GM12878 (cell line): ENCODE data around the gene CILP2. TPM values are rescaled to one million over a fixed set of nuclear protein-coding genes. Genes with fewer than 3 reads are reported as not detected.

Experiments
- ATAC-seq: fragments of 200-7000 bp; cut with Tn5 transposase; 3 replicates; pipeline ENCODE4 v1.9.1; 2020; ENCODE audit warnings: mild to moderate bottlenecking, moderate library complexity
- BruUV-seq: library from RNA; stranded (reverse); fragments of 400-500 nt; replicated peaks from 2 replicates; lab custom pipeline; 2021; lab: Mats Ljungman, UMichigan
- CTCF ChIA-PET: fragments of 300-600 bp; sonication (Branson Sonifier 250); formaldehyde crosslinking; extraction: SDS; loops from one replicate; lab custom pipeline; 2021; ENCODE audit warnings: inconsistent platforms; lab: Yijun Ruan, JAX
- POLR2A ChIA-PET: fragments of 350-600 bp; formaldehyde crosslinking; extraction: SDS; loops from one replicate; lab custom pipeline; 2021; ENCODE audit warnings: inconsistent platforms; lab: Charles Lee
- RAD21 ChIA-PET: fragments of 300-600 bp; sonication (Branson Sonifier 250); formaldehyde crosslinking; loops from one replicate; lab custom pipeline; 2023; ENCODE audit warnings: antibody characterized with exemption; ENCODE audit not compliant: unreplicated experiment; lab: Charles Lee
- SMC1A ChIA-PET: fragments of 300-600 bp; sonication (Branson Sonifier 250); formaldehyde crosslinking; loops from one replicate; lab custom pipeline; 2023; ENCODE audit not compliant: unreplicated experiment, uncharacterized antibody; lab: Charles Lee
- DNase-seq: peaks from one replicate; pipeline ENCODE4 v3.0.0-alpha.2; 2011; ENCODE audit warnings: low read depth, low spot score
- FAIRE-seq: peaks from 3 replicates; lab custom pipeline; 2011; peaks lifted over from hg19 to GRCh38; lab: Jason Lieb, UNC
- H2AFZ ChIP-seq: 2 replicates; pipeline ENCODE4 v1.6.0; 2011; ENCODE audit warnings: low read depth, low read length, control low read depth; ENCODE audit not compliant: control insufficient read depth
- H3K27ac ChIP-seq: 2 replicates; pipeline ENCODE4 v1.5.1; 2011; ENCODE audit warnings: control low read depth; ENCODE audit not compliant: control insufficient read depth, insufficient read depth
- H3K27me3 ChIP-seq, 2 experiments: replicated peaks in 1 of 2; 2 replicates each; pipeline versions ENCODE4 v1.6.0 to v1.6.1; 2011; ENCODE audit warnings: low read length in 1 of 2; ENCODE audit not compliant: control insufficient read depth in 2 of 2, insufficient read depth in 2 of 2
- H3K36me3 ChIP-seq, 2 experiments: 2 replicates each; pipeline ENCODE4 v1.5.1; 2011; ENCODE audit warnings: low read length in 1 of 2; ENCODE audit not compliant: control insufficient read depth in 2 of 2, insufficient read depth in 2 of 2
- H3K4me1 ChIP-seq: 2 replicates; pipeline ENCODE4 v1.6.1; 2011; ENCODE audit warnings: mild to moderate bottlenecking, low read length, moderate library complexity, mixed read lengths; ENCODE audit not compliant: control insufficient read depth, insufficient read depth
- H3K4me2 ChIP-seq: 2 replicates; pipeline ENCODE4 v1.6.0; 2011; ENCODE audit warnings: control low read depth; ENCODE audit not compliant: control insufficient read depth, insufficient read depth
- H3K4me3 ChIP-seq: fragments of 200-600 bp; sonication (generic); 2 replicates; pipeline ENCODE4 v1.5.1; 2016
- H3K79me2 ChIP-seq: 2 replicates; pipeline ENCODE4 v1.6.0; 2011; ENCODE audit warnings: low read length; ENCODE audit not compliant: control insufficient read depth, insufficient read depth
- H3K9ac ChIP-seq: 2 replicates; pipeline ENCODE4 v1.8.0; 2011; ENCODE audit warnings: low read length, control low read depth, mixed read lengths; ENCODE audit not compliant: control insufficient read depth, insufficient read depth
- H3K9me3 ChIP-seq: replicated peaks from 3 replicates; pipeline ENCODE4 v1.5.1; 2011; ENCODE audit warnings: mild to moderate bottlenecking, low read length; ENCODE audit not compliant: control insufficient read depth, insufficient read depth
- H4K20me1 ChIP-seq: 2 replicates; pipeline ENCODE4 v1.6.0; 2011; ENCODE audit not compliant: control insufficient read depth, insufficient read depth
- NFIC ChIP-seq: IDR thresholded peaks from 2 replicates; pipeline ENCODE4 v1.6.1; 2012; ENCODE audit warnings: low read depth, mild to moderate bottlenecking, inconsistent platforms, low read length, moderate library complexity
- POLR2A ChIP-seq: IDR thresholded peaks from 2 replicates; pipeline ENCODE4 v1.6.1; 2011; ENCODE audit warnings: low read depth, mild to moderate bottlenecking, low read length
- POU2F2 ChIP-seq: IDR thresholded peaks from 3 replicates; pipeline ENCODE4 v1.6.1; 2011; ENCODE audit warnings: low read depth, mild to moderate bottlenecking, low read length, borderline replicate concordance
- RCOR1 ChIP-seq: conservative IDR thresholded peaks from 2 replicates; pipeline ENCODE4 v1.6.1; 2012; ENCODE audit warnings: low read depth, low read length, improper control_type of control experiment
- SMARCA5 ChIP-seq: fragments of 450-650 bp; IDR thresholded peaks from 2 replicates; pipeline ENCODE4 v1.6.1; 2017; ENCODE audit warnings: mild to moderate bottlenecking
- SUPT20H ChIP-seq: IDR thresholded peaks from 2 replicates; pipeline ENCODE4 v1.6.1; 2011; ENCODE audit warnings: low read depth, mild to moderate bottlenecking, low read length, moderate library complexity, borderline replicate concordance; ENCODE audit not compliant: control insufficient read depth
- WGBS: methylation state at CpG from one replicate; pipeline ENCODE4 v1.1.6; 2016; ENCODE audit warnings: low lambda C conversion rate; ENCODE audit not compliant: insufficient replicate concordance, insufficient coverage; ENCODE audit errors: missing lambda C conversion rate; 5-methylcytosine and 5-hydroxymethylcytosine counted together
- in situ Hi-C: fragments of 300-500 bp; cut with MboI; formaldehyde crosslinking; loops from 9 replicates; pipeline ENCODE4 v1.14.3; 2018; ENCODE audit warnings: mixed read lengths
- intact Hi-C: fragments of 100-400 bp; cut with micrococcal nuclease; formaldehyde crosslinking; loops from one replicate; pipeline ENCODE4 v1.14.2; 2022; ENCODE audit not compliant: unreplicated experiment
- polyA plus RNA-seq, 11 experiments: library from polyadenylated mRNA; depleted of rRNA in 4 of 11; unstranded in 6 of 11; stranded (reverse) in 5 of 11; fragments of >200 nt; fragmentation: Nextera tagmentation in 4 of 11; fragmentation: Illumina TruSeq in 1 of 11; extraction: Ambion mirVana in 4 of 11; extraction: Trizol in 1 of 11; gene quantifications; 1 replicate in 1 of 11; 2 replicates in 10 of 11; pipeline versions ENCODE4 v1.2.1 to v1.2.3, GENCODE V29; 2011 to 2016; ENCODE audit warnings: inconsistent platforms in 2 of 11, missing spikeins in 2 of 11, low read depth in 1 of 11
- total RNA-seq, 4 experiments: library from RNA; depleted of rRNA in 3 of 4; stranded (reverse); fragments of >200 nt in 3 of 4; fragmentation: Illumina TruSeq in 1 of 4; extraction: Trizol in 1 of 4; gene quantifications; 2 replicates each; pipeline versions ENCODE4 v1.2.1 to v1.2.3, GENCODE V29; 2013 to 2021
- TF ChIP-seq, protein P1 (sequence below): fragments of 450-650 bp; IDR thresholded peaks from 2 replicates; pipeline ENCODE4 v1.6.1; 2017; ENCODE audit warnings: borderline replicate concordance

The CILP2 gene
- total and polyA plus RNA-seq, 10 of the 15 experiments (the other 5 are each of a cell fraction or from before 2014, with no cell fraction given): 0.05 to 0.08 (median 0.06) TPM; not detected in 6

- Histone ChIP-seq H3K4me2 (no peak overlapping the region), H3K9me3 (no peaks in the 10 kb centered on the region), H3K4me3 (no peak overlapping the region), H3K27ac (no peak overlapping the region), H4K20me1 (no peaks in the 10 kb centered on the region), H3K27me3 (no peaks in the 10 kb centered on the region), H3K79me2 (no peaks in the 10 kb centered on the region), H3K9ac (no peak overlapping the region), H3K36me3 (no peaks in the 10 kb centered on the region), H3K4me1 (no peaks in the 10 kb centered on the region), H2AFZ (no peak overlapping the region)
- CTCF ChIA-PET: interaction anchor here (7.2 kb wide), 1 partner anchor 18 kb away, joined by 50 read pairs; no protein-coding TSS in a partner anchor
- POLR2A ChIA-PET: no interaction called here
- TF ChIP-seq SMARCA5: no peak
- TF ChIP-seq POLR2A: no peak
- TF ChIP-seq RCOR1: no peak
- TF ChIP-seq, protein P1, sequence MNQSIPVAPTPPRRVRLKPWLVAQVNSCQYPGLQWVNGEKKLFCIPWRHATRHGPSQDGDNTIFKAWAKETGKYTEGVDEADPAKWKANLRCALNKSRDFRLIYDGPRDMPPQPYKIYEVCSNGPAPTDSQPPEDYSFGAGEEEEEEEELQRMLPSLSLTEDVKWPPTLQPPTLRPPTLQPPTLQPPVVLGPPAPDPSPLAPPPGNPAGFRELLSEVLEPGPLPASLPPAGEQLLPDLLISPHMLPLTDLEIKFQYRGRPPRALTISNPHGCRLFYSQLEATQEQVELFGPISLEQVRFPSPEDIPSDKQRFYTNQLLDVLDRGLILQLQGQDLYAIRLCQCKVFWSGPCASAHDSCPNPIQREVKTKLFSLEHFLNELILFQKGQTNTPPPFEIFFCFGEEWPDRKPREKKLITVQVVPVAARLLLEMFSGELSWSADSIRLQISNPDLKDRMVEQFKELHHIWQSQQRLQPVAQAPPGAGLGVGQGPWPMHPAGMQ: no peak
- no peak for TF ChIP-seq POU2F2
- TF ChIP-seq SUPT20H: no peak
- TF ChIP-seq NFIC: no peak
- intact Hi-C loops: no loop called here
- no TSS peak for BruUV-seq
- DNase-seq (no peak), ATAC-seq (no peak), FAIRE-seq (no peak)
- in situ Hi-C loops: loop anchor here (25.0 kb wide), 4 partner anchors 862 to 1487 kb away; partner anchors contain the start of genes ZNF66 and ZNF737
- 52% methylated on average over 23 of the region's 23 CpGs for WGBS
- RAD21 ChIA-PET: no interaction called here
- SMC1A ChIA-PET: no interaction called here
Observed at GRCh38 chr19:19549804-19550464, 11.9 kb downstream of the CILP2 start.
